Measurements from ENCODE around the gene SBF2. TPM values are rescaled to one million over a fixed set of nuclear protein-coding genes. Genes with fewer than 3 reads are reported as not detected.

The SBF2 gene
- total RNA-seq, 4 donors from 2014 or later, result 53.8 to 125 (median 76.4) TPM

DNA sequence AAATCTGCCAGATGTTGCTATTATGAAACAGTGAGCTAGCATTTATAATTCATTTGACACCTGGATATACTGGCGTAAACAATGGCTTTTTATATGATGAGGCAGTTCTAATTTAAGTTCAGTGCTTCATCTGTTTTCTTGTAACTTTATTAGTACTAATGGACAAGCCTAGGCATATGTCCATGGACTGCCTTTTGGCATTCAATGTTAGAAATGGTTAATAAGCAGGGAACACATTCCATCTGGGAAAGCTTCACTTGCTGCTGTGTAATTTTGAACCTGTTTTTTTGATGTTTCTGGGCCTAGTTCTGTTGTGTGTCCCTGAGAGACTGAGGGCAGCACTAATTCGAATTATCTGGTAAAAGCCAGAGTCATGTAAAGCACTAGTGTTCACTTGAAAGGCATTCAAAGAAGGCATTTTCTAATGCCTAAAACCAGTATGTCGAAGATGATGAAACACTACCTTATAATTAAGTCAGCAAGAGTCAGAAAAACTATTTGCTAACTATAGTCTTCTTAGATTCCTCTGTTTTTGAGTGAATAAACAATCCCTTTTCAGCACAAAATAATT is 491.6 kb downstream of the SBF2 start:
- peak; percentile 48 for ATAC-seq (ENCODE audit: low FRiP score)
- DNase-seq (ENCODE audit: low spot score), result no peak
- TF ChIP-seq, protein P1, sequence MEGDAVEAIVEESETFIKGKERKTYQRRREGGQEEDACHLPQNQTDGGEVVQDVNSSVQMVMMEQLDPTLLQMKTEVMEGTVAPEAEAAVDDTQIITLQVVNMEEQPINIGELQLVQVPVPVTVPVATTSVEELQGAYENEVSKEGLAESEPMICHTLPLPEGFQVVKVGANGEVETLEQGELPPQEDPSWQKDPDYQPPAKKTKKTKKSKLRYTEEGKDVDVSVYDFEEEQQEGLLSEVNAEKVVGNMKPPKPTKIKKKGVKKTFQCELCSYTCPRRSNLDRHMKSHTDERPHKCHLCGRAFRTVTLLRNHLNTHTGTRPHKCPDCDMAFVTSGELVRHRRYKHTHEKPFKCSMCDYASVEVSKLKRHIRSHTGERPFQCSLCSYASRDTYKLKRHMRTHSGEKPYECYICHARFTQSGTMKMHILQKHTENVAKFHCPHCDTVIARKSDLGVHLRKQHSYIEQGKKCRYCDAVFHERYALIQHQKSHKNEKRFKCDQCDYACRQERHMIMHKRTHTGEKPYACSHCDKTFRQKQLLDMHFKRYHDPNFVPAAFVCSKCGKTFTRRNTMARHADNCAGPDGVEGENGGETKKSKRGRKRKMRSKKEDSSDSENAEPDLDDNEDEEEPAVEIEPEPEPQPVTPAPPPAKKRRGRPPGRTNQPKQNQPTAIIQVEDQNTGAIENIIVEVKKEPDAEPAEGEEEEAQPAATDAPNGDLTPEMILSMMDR (IDR thresholded peaks at IDR 0.05), result no peak

DNA sequence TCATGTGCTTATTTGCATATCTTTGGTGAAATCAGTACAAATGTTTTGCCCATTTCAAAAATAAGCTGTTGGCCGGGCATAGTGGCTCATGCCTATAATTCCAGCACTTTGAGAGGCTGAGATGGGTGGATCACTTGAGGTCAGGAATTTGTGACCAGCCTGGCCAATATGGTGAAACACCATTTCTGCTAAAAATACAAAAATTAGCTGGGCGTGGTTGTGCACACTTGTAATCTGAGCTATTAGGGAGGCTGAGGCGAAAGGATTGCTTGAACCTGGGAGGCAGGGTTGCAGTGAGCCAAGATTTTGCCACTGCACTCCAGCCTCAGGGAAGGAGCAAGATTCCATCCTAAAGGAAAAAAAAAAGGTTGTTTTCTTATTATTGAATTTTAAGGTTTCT is 494.1 kb downstream of the SBF2 start:
- DNase-seq (ENCODE audit: low spot score) (no peak), ATAC-seq (ENCODE audit: low FRiP score) (no peak)
- TF ChIP-seq, protein P1 (IDR thresholded peaks at IDR 0.05), result no peak

DNA sequence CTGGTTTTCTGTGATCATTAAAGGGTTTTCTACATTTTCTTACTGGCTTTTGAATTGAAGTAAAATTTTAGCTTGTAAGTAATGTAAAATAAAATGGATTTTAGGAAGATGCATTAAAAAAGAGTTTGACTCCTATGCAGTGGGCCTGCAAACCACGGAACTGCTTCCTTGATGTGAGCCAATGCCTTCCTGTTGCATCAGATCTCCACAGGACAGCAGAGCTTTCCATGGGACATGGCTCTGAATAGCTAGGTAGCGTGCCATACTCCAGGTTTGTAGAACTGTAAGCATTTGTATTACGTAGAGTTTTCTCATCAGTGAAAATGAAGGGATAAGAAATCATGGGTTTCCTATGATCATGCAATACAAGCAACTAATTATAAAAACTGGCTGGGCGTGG is 496.7 kb downstream of the SBF2 start:
- TF ChIP-seq, protein P1 (IDR thresholded peaks at IDR 0.05), result no peak
- DNase-seq (ENCODE audit: low spot score), result no peak
- no peak for ATAC-seq (ENCODE audit: low FRiP score)

DNA sequence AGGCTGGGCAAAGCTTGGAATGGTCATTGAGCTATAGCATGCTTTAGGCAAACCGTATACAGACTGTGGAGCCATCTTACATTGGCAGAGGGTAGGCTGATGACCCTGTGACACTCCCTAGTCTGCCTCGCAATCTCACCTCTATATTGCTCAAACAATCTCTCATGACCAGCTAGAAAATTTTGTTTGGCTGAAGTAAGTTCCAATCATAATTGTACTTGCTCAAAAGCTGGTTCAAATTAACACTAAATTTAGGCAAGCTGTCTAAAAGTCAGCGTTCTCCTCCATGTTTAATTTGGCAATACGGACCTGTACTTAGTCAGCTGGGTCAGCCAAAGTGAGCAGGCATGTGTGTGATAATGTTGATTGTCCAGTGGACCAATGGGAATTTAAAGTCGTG is 497.2 kb downstream of the SBF2 start:
- TF ChIP-seq, protein P1 (IDR thresholded peaks at IDR 0.05), result no peak
- ATAC-seq (ENCODE audit: low FRiP score) (no peak), DNase-seq (ENCODE audit: low spot score) (no peak)

DNA sequence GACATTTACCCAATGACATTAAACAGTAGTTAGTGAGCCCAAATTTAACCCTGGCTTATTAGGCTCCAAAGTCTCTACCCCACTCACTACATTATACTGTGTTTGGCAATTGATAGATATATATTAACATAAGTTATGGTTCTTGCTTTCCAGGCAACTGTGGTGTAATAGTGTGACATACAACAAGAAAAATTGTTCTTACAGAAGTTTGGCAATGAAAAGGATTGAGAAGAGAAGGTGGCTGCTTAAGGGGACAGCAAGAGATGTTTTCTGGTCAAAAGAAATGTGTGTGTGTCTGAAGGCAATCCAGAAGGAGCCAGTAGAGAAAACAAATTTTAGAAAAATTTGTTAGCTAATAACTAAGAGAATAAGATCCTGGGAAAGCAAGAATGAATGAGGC is 497.8 kb downstream of the SBF2 start:
- no peak for ATAC-seq (ENCODE audit: low FRiP score)
- no peak for DNase-seq (ENCODE audit: low spot score)
- TF ChIP-seq, protein P1 (IDR thresholded peaks at IDR 0.05), result no peak

DNA sequence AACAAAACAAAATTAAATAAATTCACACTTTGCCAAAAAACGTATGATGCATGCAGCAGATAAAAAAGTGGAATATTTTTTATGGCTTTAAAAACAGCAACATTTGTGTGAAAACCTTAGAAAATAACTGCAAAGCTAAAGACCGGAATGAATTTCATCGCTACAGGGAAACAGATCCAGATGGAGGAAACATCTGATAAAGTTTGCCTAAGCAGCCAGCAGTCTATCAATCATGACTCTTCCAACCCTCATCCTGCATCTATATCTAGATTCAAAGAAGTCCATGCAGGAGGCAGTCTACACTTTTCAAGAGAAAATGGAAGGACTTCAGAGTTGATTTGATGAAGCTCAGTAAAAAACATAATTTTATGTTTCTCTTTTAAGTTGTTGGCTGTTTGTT is 503.3 kb downstream of the SBF2 start:
- TF ChIP-seq, protein P1 (IDR thresholded peaks at IDR 0.05), result no peak
- DNase-seq (ENCODE audit: low spot score), result no peak
- ATAC-seq (ENCODE audit: low FRiP score), result no peak

DNA sequence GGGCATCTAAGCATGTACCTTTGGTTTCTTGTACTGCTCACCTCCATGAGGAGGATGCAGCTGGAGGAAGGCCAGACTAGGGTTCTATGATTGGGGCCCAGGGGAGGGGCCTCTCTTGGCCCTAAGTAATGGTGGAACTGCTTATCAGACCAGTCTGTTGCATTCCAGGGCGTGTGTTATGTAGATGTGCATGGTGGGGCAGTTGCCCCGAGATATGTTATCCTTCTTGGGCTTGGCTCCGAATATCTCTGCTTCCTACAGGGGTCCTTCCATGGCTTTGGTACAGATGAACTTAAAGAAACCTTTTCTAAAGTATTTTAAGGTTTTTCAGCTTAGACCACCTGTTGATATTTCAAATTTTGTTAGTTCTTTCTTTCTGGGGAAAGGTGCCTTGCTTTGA is 504.1 kb downstream of the SBF2 start:
- TF ChIP-seq, protein P1 (IDR thresholded peaks at IDR 0.05), result no peak
- ATAC-seq (ENCODE audit: low FRiP score) (no peak), DNase-seq (ENCODE audit: low spot score) (no peak)
